ENCODE data around the gene CMTM6.

DNA sequence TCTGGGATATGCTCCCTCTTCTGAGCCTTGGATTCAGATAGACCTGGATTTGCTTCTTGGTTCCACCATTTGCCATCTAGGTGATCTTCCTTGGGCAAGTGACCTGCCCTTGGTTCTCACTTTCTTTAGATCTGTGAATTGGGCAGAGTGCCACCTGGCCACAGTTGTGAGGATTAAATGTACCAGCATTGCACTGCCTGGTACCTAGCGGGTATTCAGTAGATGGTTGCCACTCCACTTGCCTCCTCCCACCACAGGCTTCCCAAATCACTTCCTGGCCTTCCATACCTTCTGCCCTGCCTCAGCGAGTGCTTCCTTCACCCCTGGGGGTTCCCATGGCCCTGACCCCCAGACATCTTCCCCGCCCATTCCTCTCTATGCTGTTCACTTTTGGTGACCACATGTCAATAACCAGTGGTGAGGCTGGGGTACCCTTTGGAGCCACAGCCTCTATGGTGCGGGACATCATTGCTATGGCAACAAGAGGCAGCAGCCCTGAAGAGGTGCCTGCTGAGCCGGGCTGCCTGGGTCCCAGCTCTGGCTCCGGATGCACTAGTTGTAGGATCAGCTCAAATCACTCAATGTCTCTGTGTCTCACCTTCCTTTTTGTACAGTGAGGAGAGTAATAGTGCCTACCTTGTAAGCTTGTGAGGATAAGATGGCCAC lies 70.5 kb downstream of the CMTM6 start:
- TF ChIP-seq EZH2 (IDR thresholded peaks at IDR 0.05; ENCODE audit: borderline replicate concordance, low read length): no peak
- TF ChIP-seq, protein P1, sequence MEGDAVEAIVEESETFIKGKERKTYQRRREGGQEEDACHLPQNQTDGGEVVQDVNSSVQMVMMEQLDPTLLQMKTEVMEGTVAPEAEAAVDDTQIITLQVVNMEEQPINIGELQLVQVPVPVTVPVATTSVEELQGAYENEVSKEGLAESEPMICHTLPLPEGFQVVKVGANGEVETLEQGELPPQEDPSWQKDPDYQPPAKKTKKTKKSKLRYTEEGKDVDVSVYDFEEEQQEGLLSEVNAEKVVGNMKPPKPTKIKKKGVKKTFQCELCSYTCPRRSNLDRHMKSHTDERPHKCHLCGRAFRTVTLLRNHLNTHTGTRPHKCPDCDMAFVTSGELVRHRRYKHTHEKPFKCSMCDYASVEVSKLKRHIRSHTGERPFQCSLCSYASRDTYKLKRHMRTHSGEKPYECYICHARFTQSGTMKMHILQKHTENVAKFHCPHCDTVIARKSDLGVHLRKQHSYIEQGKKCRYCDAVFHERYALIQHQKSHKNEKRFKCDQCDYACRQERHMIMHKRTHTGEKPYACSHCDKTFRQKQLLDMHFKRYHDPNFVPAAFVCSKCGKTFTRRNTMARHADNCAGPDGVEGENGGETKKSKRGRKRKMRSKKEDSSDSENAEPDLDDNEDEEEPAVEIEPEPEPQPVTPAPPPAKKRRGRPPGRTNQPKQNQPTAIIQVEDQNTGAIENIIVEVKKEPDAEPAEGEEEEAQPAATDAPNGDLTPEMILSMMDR (conservative IDR thresholded peaks at IDR 0.05 in 1 of 2, IDR thresholded peaks at IDR 0.05 in 1 of 2; ENCODE audit: extremely low read depth in 1 of 2, insufficient read depth in 1 of 2, low read depth in 1 of 2, low read length in 2 of 2): no peak

Data from mammary epithelial cell (primary cell).